Keratinocyte (primary cell): ENCODE data around the gene H1-8. TPM values are rescaled to one million over a fixed set of nuclear protein-coding genes. Genes with fewer than 3 reads are reported as not detected.

Source experiments
- DNase-seq: peaks from one replicate; pipeline ENCODE4 v3.0.0-alpha.2; 2011; ENCODE audit warnings: low read depth, missing footprints, low spot score
- FAIRE-seq: peaks from 2 replicates; lab custom pipeline; 2011; peaks lifted over from hg19 to GRCh38; lab: Jason Lieb, UNC
- H2AFZ ChIP-seq: 2 replicates; pipeline ENCODE4 v1.6.0; 2012; ENCODE audit warnings: low read length, control low read depth, inconsistent platforms; ENCODE audit not compliant: control insufficient read depth
- H3K27ac ChIP-seq: 2 replicates; pipeline ENCODE4 v1.5.1; 2011; ENCODE audit warnings: low read length; ENCODE audit not compliant: control insufficient read depth, insufficient read depth
- H3K27me3 ChIP-seq: 3 replicates; pipeline ENCODE4 v1.6.0; 2011; ENCODE audit warnings: low read length; ENCODE audit not compliant: control insufficient read depth, insufficient read depth; ENCODE audit errors: extremely low read depth
- H3K36me3 ChIP-seq, 2 experiments: 2 replicates in 1 of 2; 3 replicates in 1 of 2; pipeline ENCODE4 v1.5.1; 2011; ENCODE audit warnings: low read length in 2 of 2, mild to moderate bottlenecking in 1 of 2; ENCODE audit not compliant: control insufficient read depth in 2 of 2, insufficient read depth in 2 of 2; ENCODE audit errors: extremely low read depth in 1 of 2
- H3K4me1 ChIP-seq: 3 replicates; pipeline ENCODE4 v1.5.1; 2011; ENCODE audit warnings: low read length; ENCODE audit not compliant: control insufficient read depth, insufficient read depth; ENCODE audit errors: extremely low read depth
- H3K4me2 ChIP-seq: 3 replicates; pipeline ENCODE4 v1.6.0; 2011; ENCODE audit warnings: low read depth, low read length; ENCODE audit not compliant: control insufficient read depth, insufficient read depth; ENCODE audit errors: extremely low read depth
- H3K4me3 ChIP-seq, 3 experiments: fragments of 200-600 bp in 1 of 3; sonication (generic) in 1 of 3; 2 replicates in 2 of 3; 3 replicates in 1 of 3; pipeline ENCODE4 v1.5.1; 2011 to 2016; ENCODE audit warnings: low read length in 3 of 3, mild to moderate bottlenecking in 3 of 3, control low read depth in 2 of 3, inconsistent platforms in 1 of 3, low read depth in 1 of 3, mixed read lengths in 1 of 3, mixed run types in 1 of 3, moderate library complexity in 1 of 3; ENCODE audit not compliant: control insufficient read depth in 2 of 3, insufficient read depth in 2 of 3; ENCODE audit errors: extremely low read depth in 1 of 3
- H3K79me2 ChIP-seq: 2 replicates; pipeline ENCODE4 v1.6.0; 2012; ENCODE audit warnings: low read length; ENCODE audit not compliant: control insufficient read depth, insufficient read depth
- H3K9ac ChIP-seq: 3 replicates; pipeline ENCODE4 v1.6.0; 2011; ENCODE audit warnings: low read length; ENCODE audit not compliant: control insufficient read depth, insufficient read depth; ENCODE audit errors: extremely low read depth
- H3K9me1 ChIP-seq: 3 replicates; pipeline ENCODE4 v1.6.0; 2011; ENCODE audit warnings: low read length; ENCODE audit not compliant: control insufficient read depth, insufficient read depth; ENCODE audit errors: extremely low read depth
- H3K9me3 ChIP-seq: 2 replicates; pipeline ENCODE4 v1.5.1; 2012; ENCODE audit warnings: low read depth, low read length; ENCODE audit not compliant: control insufficient read depth
- H4K20me1 ChIP-seq: 3 replicates; pipeline ENCODE4 v1.6.0; 2011; ENCODE audit warnings: low read length; ENCODE audit not compliant: control insufficient read depth, insufficient read depth; ENCODE audit errors: extremely low read depth
- CTCF ChIP-seq, 3 experiments: IDR thresholded peaks in 1 of 3; conservative IDR thresholded peaks in 1 of 3; optimal IDR thresholded peaks in 1 of 3; 2 replicates in 2 of 3; 3 replicates in 1 of 3; pipeline versions ENCODE3 to v1.5.1; 2011; ENCODE audit warnings: low read length in 3 of 3, mild to moderate bottlenecking in 3 of 3, moderate library complexity in 2 of 3, control low read depth in 1 of 3, inconsistent platforms in 1 of 3; ENCODE audit not compliant: insufficient read depth in 2 of 3; ENCODE audit errors: extremely low read depth in 1 of 3
- EZH2 ChIP-seq: IDR thresholded peaks from one replicate; pipeline ENCODE4 v1.6.1; 2012; ENCODE audit warnings: inconsistent platforms, mild to moderate bottlenecking, low read length, moderate library complexity
- dilution Hi-C: fragments of 300-500 bp; cut with MboI; formaldehyde crosslinking; loops from one replicate; pipeline ENCODE4 v1.7.0; 2020; ENCODE audit warnings: low sequenced_read_pairs; ENCODE audit not compliant: extremely low pct_ligation_motif_present
- polyA plus RNA-seq, 5 experiments: library from polyadenylated mRNA; depleted of rRNA in 3 of 5; stranded (reverse) in 3 of 5; stranded (forward) in 1 of 5; unstranded in 1 of 5; fragments of >200 nt; gene quantifications; 1 replicate in 1 of 5; 2 replicates in 3 of 5; 3 replicates in 1 of 5; pipeline versions ENCODE4 v1.2.1 to v1.2.3, GENCODE V29; 2011 to 2012; ENCODE audit warnings: missing spikeins in 2 of 5, low read depth in 1 of 5, low replicate concordance in 1 of 5

H1-8 gene
- polyA plus RNA-seq, 1 donor (not counting 4 experiments of a cell fraction or from before 2014, with no cell fraction given), result not detected

- no peak for DNase-seq
- H3K27me3 ChIP-seq, result no peaks in the 10 kb centered on the region
- dilution Hi-C loops, result no loop called here
- H3K36me3 ChIP-seq, result no peaks in the 10 kb centered on the region
- no peak overlapping the region for H3K4me3 ChIP-seq
- no peak overlapping the region for H3K27ac ChIP-seq
- FAIRE-seq, result no peak
- no peaks in the 10 kb centered on the region for H4K20me1 ChIP-seq
- no peak overlapping the region for H3K9ac ChIP-seq
- H3K9me1 ChIP-seq, result no peaks in the 10 kb centered on the region
- no peak overlapping the region for H3K4me2 ChIP-seq
- TF ChIP-seq EZH2, result no peak
- TF ChIP-seq CTCF (optimal IDR thresholded peaks at IDR 0.05 in 1 of 3, IDR thresholded peaks at IDR 0.05 in 1 of 3, conservative IDR thresholded peaks at IDR 0.05 in 1 of 3; ENCODE audit: extremely low read depth in 1 of 3, insufficient read depth in 2 of 3, low read length in 3 of 3), result no peak
- no peaks in the 10 kb centered on the region for H3K9me3 ChIP-seq
- H3K79me2 ChIP-seq, result no peaks in the 10 kb centered on the region
- H3K4me1 ChIP-seq, result no peaks in the 10 kb centered on the region
- no peak overlapping the region for H2AFZ ChIP-seq
These were observed 22.9 kb upstream of the H1-8 start for GRCh38 chr3:129519896-129520715.

- dilution Hi-C loops, result no loop called here
These were observed 22.0 kb upstream of the H1-8 start for GRCh38 chr3:129520960-129521359.

More at GRCh38 chr3:129520960-129521359, 22.0 kb upstream of the H1-8 start:
- no peak for FAIRE-seq
- no peak overlapping the region for H3K4me2 ChIP-seq
- no peak for DNase-seq
- H3K9ac ChIP-seq, result no peak overlapping the region
- H3K27me3 ChIP-seq, result no peaks in the 10 kb centered on the region
- H4K20me1 ChIP-seq, result no peaks in the 10 kb centered on the region
- H3K9me3 ChIP-seq, result no peaks in the 10 kb centered on the region
- H2AFZ ChIP-seq, result no peak overlapping the region
- no peaks in the 10 kb centered on the region for H3K4me1 ChIP-seq
- no peak overlapping the region for H3K4me3 ChIP-seq
- H3K9me1 ChIP-seq, result no peaks in the 10 kb centered on the region
- H3K79me2 ChIP-seq, result no peaks in the 10 kb centered on the region
- no peaks in the 10 kb centered on the region for H3K36me3 ChIP-seq
- TF ChIP-seq CTCF (optimal IDR thresholded peaks at IDR 0.05 in 1 of 3, IDR thresholded peaks at IDR 0.05 in 1 of 3, conservative IDR thresholded peaks at IDR 0.05 in 1 of 3; ENCODE audit: extremely low read depth in 1 of 3, insufficient read depth in 2 of 3, low read length in 3 of 3) (no peak), EZH2 (no peak)
- H3K27ac ChIP-seq, result no peak overlapping the region
